Neutrophil (primary cell): ENCODE data around the gene PRSS50.

ENCODE experiments used
- H3K27ac ChIP-seq: fragments of 200-600 bp; sonication (generic); 2 replicates; pipeline ENCODE4 v1.5.1; 2016; ENCODE audit warnings: mild to moderate bottlenecking, moderate library complexity
- H3K27me3 ChIP-seq: fragments of 200-600 bp; sonication (generic); 2 replicates; pipeline ENCODE4 v1.6.0; 2016; ENCODE audit warnings: mild to moderate bottlenecking
- H3K36me3 ChIP-seq: fragments of 200-600 bp; sonication (generic); 2 replicates; pipeline ENCODE4 v1.5.1; 2017
- H3K4me1 ChIP-seq, 2 experiments: fragments of 200-600 bp in 1 of 2; sonication (generic) in 1 of 2; 1 replicate in 1 of 2; 2 replicates in 1 of 2; pipeline versions ENCODE4 v1.5.1 to v1.6.1; 2013 to 2016; ENCODE audit warnings: low read depth in 1 of 2, low read length in 1 of 2, mild to moderate bottlenecking in 1 of 2, moderate library complexity in 1 of 2; ENCODE audit not compliant: control insufficient read depth in 1 of 2, insufficient read depth in 1 of 2
- H3K4me3 ChIP-seq, 2 experiments: fragments of 200-600 bp in 1 of 2; sonication (generic) in 1 of 2; 1 replicate in 1 of 2; 2 replicates in 1 of 2; pipeline ENCODE4 v1.5.1; 2013 to 2016; ENCODE audit warnings: low read depth in 1 of 2, low read length in 1 of 2, mild to moderate bottlenecking in 1 of 2, moderate library complexity in 1 of 2
- H3K9me3 ChIP-seq: fragments of 200-600 bp; sonication (generic); 2 replicates; pipeline ENCODE4 v1.5.1; 2016
- CTCF ChIP-seq: fragments of 200-600 bp; sonication (generic); IDR thresholded peaks from 2 replicates; pipeline ENCODE4 v1.5.1; 2016; ENCODE audit warnings: antibody characterized with exemption

Gene PRSS50

GRCh38 chr3:46678280-46678679, 39.4 kb downstream of the PRSS50 start:
- H3K4me3 ChIP-seq: no peak overlapping the region
- H3K27me3 ChIP-seq: no peaks in the 10 kb centered on the region
- no peak for TF ChIP-seq CTCF
- no peaks in the 10 kb centered on the region for H3K4me1 ChIP-seq
- H3K36me3 ChIP-seq: no peaks in the 10 kb centered on the region
- H3K9me3 ChIP-seq: no peaks in the 10 kb centered on the region
- H3K27ac ChIP-seq: no peak overlapping the region

- no peaks in the 10 kb centered on the region for H3K9me3 ChIP-seq
- H3K36me3 ChIP-seq: no peaks in the 10 kb centered on the region
These were observed 40.3 kb downstream of the PRSS50 start for GRCh38 chr3:46677411-46677726.

GRCh38 chr3:46676601-46677410, 40.9 kb downstream of the PRSS50 start:
- no peaks in the 10 kb centered on the region for H3K9me3 ChIP-seq
- no peaks in the 10 kb centered on the region for H3K4me1 ChIP-seq
- TF ChIP-seq CTCF: no peak
- H3K36me3 ChIP-seq: no peaks in the 10 kb centered on the region
- no peak overlapping the region for H3K27ac ChIP-seq
- H3K4me3 ChIP-seq: no peak overlapping the region
- no peaks in the 10 kb centered on the region for H3K27me3 ChIP-seq

More at GRCh38 chr3:46677411-46677726, 40.3 kb downstream of the PRSS50 start:
- Histone ChIP-seq H3K27me3 (no peaks in the 10 kb centered on the region), H3K27ac (no peak overlapping the region), H3K4me3 (no peak overlapping the region), H3K4me1 (no peaks in the 10 kb centered on the region)
- TF ChIP-seq CTCF: no peak

- Histone ChIP-seq H3K4me1 (no peaks in the 10 kb centered on the region), H3K27ac (no peak overlapping the region), H3K36me3 (no peaks in the 10 kb centered on the region), H3K9me3 (no peaks in the 10 kb centered on the region), H3K27me3 (no peaks in the 10 kb centered on the region), H3K4me3 (no peak overlapping the region)
- no peak for TF ChIP-seq CTCF
These were observed 41.7 kb downstream of the PRSS50 start for GRCh38 chr3:46675843-46676567.

- H3K9me3 ChIP-seq: no peaks in the 10 kb centered on the region
- no peaks in the 10 kb centered on the region for H3K4me1 ChIP-seq
- H3K27me3 ChIP-seq: no peaks in the 10 kb centered on the region
- no peak overlapping the region for H3K27ac ChIP-seq
- no peak overlapping the region for H3K4me3 ChIP-seq
- TF ChIP-seq CTCF: no peak
- H3K36me3 ChIP-seq: no peaks in the 10 kb centered on the region
These were observed 42.2 kb downstream of the PRSS50 start for GRCh38 chr3:46675426-46675825.
